ENCODE results near the gene DCHS1.

The DCHS1 gene

DNA sequence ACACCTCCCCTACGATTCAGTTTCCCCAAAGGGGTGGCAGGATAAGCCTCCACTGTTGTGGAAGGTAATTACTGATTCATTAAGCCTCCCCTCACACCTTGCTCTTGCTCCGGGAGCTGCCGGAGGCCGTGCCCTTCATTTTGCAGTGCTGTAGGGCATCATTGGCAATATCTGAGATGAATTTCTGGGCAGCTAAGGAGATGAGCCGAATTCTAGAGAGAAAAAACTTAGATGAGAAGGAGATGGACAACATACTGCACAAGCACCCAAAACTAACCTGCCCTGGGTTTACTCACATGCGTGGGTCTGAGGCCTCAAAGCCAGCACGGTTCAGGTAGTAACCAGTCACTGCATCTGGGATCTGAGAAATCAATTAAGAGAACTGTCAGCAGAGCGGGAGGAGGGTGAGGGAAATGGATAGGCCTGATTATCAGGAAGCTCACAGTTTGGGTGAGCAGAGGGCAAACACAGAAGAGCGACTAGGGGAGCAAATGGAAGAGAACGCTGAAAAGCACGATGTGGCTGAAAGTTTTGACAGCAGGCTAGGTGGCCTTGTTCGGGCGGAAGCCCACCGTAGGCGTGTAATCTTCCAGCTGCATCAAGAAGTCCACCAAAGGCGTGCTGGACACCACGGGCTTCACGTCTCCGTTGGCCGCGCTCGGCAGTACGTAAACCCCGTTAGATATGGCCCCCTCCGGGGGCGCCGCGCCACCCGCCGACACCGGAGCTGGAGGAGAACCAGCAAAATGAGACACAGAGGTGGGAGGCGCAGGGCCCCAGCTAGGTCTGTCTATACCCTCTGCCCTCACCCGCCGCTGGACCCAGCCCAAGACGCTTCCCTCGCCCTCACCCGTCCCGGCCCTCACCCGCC is 44.3 kb downstream of the DCHS1 start:
- no peak for DNase-seq (ENCODE audit: low read depth)

DNA sequence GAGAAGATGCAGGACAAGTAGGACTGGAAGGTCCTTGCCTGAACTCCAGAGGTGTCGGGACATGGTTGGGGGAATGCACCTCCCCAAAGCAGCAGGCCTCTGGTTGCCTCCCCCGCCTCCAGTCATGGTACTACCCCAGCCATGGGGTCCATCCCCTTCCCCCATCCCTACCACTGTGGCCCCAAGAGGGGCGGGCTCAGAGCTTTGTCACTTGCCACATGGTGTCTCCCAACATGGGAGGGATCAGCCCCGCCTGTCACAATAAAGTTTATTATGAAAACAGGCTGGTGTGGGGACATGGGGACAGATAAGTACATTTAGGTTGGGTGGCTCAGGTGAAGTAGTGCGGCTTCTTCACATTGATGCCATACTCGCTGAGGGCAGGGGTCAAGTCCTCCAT is 45.0 kb downstream of the DCHS1 start:
- no peak for DNase-seq (ENCODE audit: low read depth)

DNA sequence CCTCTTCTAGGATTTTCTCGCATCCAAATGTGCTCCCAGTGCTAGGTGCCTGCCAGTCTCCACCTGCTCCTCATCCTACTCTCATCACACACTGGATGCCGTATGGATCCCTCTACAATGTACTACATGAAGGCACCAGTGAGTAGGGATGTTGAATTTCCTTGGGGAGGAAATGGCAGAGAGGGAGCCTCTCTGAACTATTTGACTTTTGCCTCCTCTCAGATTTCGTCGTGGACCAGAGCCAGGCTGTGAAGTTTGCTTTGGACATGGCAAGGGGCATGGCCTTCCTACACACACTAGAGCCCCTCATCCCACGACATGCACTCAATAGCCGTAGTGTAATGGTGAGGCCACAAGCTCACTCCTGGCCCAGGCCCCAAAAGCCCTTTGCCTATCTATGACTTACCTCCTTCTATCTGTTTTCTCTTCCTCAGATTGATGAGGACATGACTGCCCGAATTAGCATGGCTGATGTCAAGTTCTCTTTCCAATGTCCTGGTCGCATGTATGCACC is 46.0 kb downstream of the DCHS1 start:
- DNase-seq (ENCODE audit: low read depth) = no peak

DNA sequence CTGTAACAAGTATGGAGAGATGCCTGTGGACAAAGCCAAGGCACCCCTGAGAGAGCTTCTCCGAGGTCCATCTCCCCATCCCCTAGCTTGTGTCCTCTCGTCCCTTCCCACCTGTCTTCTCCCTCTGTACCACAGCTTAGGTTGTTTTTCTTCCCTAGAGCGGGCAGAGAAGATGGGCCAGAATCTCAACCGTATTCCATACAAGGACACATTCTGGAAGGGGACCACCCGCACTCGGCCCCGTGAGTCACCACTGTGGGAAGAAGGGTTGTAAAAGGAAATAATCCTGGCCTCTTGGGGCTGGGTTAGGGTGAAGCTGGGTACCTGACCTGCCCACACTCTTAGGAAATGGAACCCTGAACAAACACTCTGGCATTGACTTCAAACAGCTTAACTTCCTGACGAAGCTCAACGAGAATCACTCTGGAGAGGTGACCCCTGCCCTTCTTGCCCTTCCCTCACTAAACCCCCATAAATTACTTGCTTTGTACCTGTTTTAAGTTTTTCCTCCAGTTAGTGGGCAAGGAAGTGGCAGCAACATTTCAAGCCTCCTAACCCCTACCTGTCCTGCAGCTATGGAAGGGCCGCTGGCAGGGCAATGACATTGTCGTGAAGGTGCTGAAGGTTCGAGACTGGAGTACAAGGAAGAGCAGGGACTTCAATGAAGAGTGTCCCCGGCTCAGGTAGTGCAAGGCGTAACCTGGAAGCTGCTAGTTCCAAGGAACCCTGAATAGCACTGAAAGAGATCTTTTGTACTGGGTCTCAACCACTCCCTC is 46.7 kb downstream of the DCHS1 start:
- DNase-seq (ENCODE audit: low read depth) = no peak

DNA sequence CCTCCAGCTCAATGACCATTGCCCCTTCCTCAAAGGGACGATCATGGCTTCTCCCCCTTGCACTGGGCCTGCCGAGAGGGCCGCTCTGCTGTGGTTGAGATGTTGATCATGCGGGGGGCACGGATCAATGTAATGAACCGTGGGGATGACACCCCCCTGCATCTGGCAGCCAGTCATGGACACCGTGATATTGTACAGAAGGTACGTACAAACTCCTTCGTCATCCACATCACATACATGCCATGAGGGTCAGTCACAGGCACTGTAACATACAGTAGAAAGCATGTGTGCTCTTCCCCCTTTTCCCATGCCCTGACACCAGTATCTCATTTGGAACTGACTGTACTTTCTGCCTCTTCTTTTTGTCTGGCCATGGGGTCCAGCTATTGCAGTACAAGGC is 47.6 kb downstream of the DCHS1 start:
- no peak for DNase-seq (ENCODE audit: low read depth)

DNA sequence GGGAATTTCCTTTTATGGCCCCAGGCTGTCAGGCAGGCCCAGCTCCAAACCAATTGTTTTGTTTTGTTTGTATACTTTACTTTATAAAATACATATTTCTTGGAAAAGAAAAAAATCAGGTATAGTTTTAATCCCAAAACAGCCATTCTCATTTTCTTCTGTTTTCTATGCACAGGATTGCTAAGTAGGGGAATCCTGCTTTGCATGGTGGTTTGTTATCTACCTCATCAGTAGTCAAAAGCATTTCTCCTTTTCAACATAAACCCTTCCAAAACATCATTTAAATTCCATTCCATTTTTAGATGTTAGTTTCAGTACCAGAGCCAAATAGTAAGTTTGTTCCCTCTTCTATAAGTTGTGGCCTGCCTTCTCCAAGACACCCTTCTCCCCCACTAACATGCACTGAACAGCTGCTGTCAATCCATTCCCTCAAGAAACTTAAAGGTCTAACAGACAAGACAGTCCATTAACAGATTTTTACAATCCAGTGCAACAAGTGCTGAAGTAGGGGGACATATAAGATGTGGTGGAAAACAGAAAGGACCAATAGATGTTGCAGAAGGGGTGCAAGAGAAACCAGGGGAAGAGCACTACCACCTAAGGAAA is 48.3 kb downstream of the DCHS1 start:
- DNase-seq (ENCODE audit: low read depth) = no peak

DNA sequence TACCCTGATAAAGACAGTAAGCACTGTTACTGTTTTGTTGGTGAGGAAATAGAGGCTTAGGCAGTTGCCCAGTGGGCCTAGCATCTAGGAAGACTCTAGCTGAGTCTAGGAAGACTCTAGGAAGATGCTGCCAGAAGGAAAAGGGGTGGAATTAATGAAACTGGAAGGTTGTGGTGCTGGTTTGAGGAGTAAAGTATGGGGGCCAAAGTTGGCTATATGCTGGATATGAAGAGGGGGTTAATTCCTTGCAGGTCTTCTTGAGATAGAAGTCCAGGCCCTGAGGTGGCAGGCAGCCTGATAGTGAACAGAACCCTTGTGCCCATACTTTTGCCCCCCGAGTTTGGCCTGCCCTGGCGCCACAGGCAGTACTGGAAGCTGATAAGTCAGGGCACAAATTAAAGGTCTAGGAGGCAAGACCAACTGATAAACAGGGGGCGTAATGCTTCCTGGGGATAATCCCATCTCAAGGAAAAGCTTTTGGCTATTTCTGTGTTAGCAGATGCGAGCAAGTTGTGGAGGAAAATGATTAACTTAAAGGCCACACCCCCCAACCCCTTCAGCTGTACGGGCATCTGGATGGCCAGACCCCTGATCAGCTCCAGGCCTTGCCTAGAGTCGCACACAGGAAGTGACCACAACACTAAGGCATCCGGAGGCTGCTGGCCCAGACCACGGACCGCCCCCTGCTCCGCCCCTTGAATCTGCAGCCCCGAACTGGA is 49.0 kb downstream of the DCHS1 start:
- peak; percentile 85 for DNase-seq (ENCODE audit: low read depth)

DNA sequence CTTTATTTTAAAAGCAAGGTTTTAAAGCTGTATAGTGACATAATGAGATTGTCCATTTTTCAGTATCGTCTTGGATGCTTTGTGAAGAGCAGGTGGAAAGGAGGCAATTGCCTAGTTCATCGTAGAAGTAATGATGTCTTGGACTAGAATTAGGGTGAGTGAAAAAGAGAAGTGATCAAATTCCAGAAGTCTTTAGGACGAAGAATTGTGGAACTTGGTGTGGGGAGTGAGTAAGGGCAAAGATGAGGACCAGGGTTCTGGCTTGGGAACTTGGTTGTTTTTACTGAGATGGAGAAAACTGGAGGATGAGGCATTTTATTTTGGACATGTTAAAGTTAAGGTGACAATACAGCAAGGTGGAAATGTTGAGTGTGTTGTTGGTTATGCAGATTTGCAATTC is 50.8 kb downstream of the DCHS1 start:
- DNase-seq (ENCODE audit: low read depth) = no peak

DNA sequence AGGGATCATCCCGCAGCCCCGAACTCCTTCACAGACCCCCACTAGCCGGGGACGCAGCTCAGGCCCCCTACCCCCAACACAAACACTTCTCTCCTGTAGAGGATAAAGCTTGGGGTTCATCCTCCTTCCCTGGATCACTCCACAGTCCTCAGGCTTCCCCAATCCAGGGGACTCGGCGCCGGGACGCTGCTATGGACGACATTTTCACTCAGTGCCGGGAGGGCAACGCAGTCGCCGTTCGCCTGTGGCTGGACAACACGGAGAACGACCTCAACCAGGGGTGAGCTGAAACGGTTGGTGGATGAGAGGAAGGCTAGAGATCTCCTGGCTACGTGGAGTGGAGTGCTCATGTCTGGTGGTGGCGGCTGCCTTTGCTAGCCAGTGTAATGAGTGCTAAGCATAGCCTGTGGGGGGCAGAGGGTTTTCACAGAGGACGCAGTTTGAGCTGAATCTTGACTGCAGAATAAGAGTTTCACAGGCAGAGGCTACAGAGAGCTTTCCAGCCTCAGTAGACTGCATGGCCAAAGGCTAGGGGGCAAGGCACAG is 51.5 kb downstream of the DCHS1 start:
- DNase-seq (ENCODE audit: low read depth) = peak; percentile 50

DNA sequence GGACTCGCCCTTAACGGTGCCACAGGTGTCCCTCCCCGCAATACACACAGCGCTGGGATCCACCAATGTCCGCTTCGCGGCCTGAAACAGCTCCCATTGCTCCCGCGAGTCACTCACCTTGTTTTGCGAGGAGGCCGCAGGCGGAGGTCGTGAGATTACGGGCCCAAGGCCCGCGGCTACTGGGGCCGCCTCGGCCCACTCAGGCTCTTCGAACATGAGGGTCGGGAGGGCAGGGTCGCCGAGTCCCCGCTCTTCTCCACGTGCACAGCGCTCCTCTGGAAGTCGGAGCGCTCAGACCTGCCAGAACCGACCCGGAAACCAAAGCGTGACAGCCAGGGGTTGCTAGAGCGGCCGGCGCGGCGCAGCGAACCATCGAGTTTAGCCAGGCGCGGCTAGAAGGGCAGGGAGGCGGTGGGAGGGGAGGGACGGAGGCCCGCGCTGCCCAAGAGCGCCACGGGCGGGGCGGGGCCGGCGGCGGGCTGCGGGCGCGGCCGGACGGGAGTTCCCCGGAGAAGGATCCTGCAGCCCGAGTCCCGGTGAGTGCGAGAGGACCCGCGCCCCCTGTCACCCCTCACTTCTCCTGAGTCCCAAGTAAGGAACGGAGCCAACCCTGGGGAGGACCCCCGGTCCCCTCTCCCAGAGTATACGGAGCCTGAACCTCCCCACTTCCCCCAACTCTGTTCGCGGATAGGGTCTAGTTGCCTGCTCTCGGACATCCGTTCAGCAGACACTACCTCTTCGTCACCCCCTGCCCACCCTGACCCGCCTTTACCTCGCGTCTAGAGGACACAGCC is 52.1 kb downstream of the DCHS1 start, which contains the start of the genes ILK and RRP8:
Gene ILK (plus strand): TSS at position 488 of the 794 bp plus-strand sequence. CDS start 498 bp downstream, outside the sequence.
Gene RRP8 (minus strand): TSS at position 330 of the 794 bp plus-strand sequence. CDS start 114 bp downstream, at position 216.
- peak; percentile 62 for DNase-seq (ENCODE audit: low read depth)

DNA sequence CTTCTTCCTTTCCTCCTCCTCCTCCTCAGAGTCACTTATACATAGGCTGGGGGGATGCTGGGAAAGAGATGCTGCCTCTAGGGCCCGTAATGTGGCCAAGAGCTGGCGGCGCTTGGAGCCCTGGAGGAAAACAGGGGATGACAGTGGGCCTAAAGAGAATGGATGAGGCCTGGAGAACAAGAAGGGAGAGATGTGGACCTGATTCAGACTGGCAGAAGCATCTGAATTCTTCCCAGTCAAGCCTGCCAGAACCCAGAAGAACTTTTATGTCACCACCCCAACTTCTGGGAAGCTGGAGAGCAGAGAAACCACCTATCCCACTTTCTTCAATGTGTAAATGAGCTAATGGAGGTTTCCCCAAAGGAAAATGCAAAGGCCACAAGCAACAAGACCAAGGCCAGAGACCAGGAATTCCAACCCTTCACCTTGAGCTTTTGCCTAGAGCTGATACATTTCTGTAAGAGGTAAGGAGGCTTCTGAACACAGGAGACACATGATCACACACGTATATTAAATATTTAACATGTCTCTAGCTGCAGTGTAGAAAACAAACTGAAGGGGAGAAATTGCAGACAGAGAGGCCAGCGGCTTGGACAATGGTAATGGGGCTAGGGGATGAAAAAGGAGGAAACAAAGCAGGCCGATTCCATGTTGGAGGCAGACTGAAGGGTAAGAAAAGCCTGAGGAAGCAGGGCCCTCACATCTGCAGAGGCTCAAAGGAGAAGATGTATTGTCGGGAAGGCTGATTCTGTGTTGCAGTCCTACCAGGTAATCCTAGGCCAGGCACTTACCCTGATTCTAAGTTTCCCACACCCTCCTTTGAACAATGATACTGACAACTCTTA is 53.3 kb downstream of the DCHS1 start:
- no peak for DNase-seq (ENCODE audit: low read depth)

DNA sequence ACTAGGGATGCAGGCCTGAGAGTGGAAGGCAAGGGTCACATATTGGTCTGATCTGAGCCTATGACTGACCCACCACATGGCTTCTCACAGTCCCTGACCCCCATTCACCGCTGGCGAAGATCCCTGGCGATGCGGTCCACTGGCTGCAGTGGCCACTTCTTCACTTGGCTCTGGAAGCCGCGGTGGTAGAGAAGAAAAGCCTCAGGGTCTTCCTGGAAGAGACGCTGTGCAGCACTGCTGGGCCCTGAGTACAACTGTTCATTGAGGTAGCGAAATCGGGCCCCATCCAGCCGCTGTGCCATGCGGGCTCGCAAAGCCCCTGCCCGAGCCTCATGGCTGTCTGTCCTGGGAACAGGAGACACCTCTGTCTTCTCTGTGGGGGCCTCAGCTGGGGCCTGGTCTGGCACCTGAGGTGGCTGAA is 54.6 kb downstream of the DCHS1 start:
- no peak for DNase-seq (ENCODE audit: low read depth)

DNA sequence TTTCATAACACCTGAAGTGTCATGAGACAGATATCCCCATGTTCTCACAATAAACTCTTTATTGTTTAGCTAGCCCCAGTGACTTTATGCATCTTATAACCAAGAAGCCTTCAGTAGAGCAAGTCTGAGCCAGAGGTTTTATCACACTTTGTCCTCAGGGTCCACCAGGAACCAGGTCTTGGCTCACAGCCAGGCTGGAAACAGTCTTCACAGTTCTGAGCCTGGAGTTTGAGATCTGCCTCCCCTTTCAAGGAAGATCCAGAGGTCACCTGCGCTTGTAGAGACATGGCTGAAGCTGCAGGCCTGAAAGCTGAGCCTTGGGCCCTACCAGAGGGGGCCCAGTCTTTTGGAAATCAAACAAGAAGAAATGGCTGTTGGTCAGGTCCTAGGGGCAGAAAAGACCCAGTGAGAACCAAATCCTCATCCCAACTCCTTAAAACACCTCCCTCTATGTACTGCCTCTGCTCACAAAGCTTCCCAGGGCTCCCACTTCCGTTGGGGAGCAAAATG is 55.7 kb downstream of the DCHS1 start:
- no peak for DNase-seq (ENCODE audit: low read depth)

DNA sequence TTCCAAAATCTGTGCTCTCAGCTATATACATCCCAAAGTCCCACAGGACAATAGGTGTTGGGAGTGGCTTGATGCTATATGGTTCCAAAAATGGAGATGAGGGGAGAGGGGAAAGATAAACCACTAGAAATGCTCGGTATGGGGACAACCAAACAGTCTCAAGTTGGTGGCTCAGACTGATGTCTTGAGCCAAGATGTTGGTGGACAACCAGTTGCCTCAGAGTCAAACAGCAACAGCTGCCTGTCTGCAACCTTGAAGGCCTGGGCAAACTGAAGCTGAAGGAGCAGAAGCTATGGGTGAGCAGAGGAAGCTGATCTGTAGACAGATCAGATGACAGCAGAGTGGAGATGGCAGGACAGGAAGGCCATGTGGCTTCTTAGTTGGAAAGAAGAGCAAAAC is 56.2 kb downstream of the DCHS1 start:
- no peak for DNase-seq (ENCODE audit: low read depth)

DNA sequence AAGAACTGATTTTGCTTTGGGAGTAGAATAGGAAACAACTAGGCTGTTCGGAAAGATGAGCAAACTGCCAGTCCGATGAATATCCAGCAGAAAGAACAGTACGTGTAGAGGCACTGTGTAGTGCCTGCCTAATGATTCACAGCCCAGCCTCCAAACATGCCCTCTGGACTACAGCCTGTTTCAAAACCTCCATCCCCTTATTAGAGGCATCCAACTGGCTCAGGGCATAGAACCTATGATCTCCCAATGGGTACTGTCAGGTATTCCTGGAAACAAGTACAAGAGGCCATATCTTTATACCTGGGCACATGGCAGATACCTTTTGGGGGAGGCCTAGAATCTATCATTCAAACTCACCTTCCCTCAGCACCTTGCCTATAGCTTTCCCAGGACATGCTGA is 57.1 kb downstream of the DCHS1 start:
- DNase-seq (ENCODE audit: low read depth) = no peak

DNA sequence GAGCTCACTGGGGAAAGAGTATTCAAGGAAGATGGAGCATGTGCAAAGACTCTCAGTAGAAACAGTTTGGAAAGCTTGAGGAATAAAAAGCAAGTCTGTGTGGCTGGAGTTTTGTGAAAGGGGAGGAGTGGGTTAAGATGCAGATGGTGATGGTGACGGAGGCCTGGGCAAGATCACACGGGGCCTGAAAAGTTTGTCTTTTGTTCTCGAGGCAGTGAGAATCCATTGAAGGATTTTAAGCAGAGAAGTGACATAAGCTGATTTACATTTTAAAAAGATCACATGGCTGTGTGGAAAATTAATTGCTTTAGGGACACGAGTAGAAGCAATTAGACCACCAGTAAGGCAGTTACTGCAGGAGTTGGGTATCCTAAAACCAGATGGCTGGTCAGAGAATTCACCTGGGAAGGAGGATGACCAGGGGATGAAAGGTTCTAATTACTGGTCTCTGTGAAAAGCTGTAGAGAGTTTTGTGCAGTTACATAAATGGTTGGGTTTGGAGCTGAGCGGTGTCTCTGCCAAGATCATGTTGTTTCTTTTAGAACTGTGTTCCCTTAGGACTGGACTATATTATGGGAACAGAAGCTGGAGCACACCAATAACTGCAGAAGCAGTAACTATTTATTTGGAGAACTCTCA is 59.3 kb downstream of the DCHS1 start:
- DNase-seq (ENCODE audit: low read depth) = no peak

DNA sequence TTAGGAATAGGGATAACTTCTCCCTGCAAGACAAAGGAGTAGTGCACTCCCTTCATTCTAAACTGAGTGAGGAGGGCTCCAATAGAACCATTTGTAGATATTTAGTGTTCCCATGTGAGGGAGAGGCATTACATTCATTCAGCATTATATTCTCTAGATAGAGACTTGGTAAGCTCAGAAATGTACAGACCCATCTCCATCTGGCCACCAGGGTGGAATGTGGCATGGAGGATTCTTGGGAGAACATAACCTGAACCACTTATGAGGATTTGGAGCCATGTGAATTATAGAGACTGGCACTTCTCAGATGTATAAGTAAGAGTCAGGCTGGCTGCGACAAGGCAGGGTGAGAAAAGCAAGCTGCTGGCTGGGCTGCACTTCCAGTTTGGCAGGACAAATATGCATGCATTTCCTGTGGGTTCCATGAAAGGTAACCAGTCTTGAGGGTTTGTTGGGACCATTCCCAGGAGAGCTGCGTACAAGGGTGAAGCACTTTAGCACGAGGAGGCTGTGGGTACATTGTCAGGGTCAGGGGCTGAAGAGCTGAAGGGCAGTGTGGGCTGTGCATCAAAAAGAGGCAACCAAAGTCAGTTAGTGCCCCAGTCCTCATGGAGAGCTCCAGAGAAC is 61.4 kb downstream of the DCHS1 start:
- no peak for DNase-seq (ENCODE audit: low read depth)

DNA sequence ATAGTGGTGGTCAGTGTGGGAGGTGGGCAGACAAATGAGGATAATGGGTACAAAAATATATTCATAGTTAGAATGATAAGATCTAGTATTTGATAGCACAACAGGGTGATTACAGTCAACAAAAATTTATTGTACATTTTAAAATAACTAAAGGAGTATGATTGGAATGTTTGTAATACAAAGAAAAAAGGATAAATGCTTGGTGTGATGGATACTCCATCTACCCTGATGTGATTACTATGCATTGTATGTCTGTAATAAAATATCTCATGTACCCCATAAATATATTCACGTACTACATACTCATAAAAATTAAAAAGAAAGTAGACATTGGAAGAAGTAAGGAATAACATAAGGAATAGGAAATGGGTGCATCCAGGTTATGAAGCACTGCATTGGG is 67.6 kb downstream of the DCHS1 start:
- DNase-seq (ENCODE audit: low read depth) = no peak

Measured in HS-27A (cell line).